ENCODE measurements around the gene PHF21A.

DNA sequence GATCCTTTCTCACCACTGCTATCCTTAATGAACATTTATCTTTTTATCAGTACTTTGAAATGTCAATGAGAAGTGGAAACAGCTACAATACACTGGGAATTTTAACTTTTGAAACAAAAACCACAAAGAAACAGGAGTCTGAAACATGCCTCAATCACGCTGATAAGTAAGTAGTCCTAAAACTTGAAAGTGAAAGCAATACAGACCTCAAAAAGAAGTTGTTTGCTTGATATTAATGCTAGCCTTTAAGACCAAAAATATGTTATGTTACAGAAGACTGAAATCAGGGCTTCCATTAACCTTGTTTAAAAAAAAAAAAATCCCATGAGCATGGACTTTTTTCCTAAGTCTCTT is 21.3 kb downstream of the PHF21A start:
- TF ChIP-seq, protein P1, sequence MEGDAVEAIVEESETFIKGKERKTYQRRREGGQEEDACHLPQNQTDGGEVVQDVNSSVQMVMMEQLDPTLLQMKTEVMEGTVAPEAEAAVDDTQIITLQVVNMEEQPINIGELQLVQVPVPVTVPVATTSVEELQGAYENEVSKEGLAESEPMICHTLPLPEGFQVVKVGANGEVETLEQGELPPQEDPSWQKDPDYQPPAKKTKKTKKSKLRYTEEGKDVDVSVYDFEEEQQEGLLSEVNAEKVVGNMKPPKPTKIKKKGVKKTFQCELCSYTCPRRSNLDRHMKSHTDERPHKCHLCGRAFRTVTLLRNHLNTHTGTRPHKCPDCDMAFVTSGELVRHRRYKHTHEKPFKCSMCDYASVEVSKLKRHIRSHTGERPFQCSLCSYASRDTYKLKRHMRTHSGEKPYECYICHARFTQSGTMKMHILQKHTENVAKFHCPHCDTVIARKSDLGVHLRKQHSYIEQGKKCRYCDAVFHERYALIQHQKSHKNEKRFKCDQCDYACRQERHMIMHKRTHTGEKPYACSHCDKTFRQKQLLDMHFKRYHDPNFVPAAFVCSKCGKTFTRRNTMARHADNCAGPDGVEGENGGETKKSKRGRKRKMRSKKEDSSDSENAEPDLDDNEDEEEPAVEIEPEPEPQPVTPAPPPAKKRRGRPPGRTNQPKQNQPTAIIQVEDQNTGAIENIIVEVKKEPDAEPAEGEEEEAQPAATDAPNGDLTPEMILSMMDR (IDR thresholded peaks at IDR 0.05): no peak
- TF ChIP-seq NFYB (CRISPR knock-in tag; conservative IDR thresholded peaks at IDR 0.05; ENCODE audit: low read depth) (no peak), ZBTB21 (CRISPR knock-in tag; IDR thresholded peaks at IDR 0.05; ENCODE audit: borderline replicate concordance) (no peak), ZNF263 (CRISPR knock-in tag; IDR thresholded peaks at IDR 0.05; ENCODE audit: low read depth) (no peak), GTF2I (CRISPR knock-in tag; conservative IDR thresholded peaks at IDR 0.05) (no peak), ELF4 (CRISPR knock-in tag; IDR thresholded peaks at IDR 0.05; ENCODE audit: low read depth) (no peak), CREM (CRISPR knock-in tag; IDR thresholded peaks at IDR 0.05) (no peak), ZNF396 (CRISPR knock-in tag; IDR thresholded peaks at IDR 0.05; ENCODE audit: borderline replicate concordance) (no peak), JUN (CRISPR knock-in tag; IDR thresholded peaks at IDR 0.05) (no peak)
- TF ChIP-seq, protein P2, sequence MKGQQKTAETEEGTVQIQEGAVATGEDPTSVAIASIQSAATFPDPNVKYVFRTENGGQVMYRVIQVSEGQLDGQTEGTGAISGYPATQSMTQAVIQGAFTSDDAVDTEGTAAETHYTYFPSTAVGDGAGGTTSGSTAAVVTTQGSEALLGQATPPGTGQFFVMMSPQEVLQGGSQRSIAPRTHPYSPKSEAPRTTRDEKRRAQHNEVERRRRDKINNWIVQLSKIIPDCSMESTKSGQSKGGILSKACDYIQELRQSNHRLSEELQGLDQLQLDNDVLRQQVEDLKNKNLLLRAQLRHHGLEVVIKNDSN (CRISPR knock-in tag; IDR thresholded peaks at IDR 0.05): no peak
- TF ChIP-seq, protein P3, sequence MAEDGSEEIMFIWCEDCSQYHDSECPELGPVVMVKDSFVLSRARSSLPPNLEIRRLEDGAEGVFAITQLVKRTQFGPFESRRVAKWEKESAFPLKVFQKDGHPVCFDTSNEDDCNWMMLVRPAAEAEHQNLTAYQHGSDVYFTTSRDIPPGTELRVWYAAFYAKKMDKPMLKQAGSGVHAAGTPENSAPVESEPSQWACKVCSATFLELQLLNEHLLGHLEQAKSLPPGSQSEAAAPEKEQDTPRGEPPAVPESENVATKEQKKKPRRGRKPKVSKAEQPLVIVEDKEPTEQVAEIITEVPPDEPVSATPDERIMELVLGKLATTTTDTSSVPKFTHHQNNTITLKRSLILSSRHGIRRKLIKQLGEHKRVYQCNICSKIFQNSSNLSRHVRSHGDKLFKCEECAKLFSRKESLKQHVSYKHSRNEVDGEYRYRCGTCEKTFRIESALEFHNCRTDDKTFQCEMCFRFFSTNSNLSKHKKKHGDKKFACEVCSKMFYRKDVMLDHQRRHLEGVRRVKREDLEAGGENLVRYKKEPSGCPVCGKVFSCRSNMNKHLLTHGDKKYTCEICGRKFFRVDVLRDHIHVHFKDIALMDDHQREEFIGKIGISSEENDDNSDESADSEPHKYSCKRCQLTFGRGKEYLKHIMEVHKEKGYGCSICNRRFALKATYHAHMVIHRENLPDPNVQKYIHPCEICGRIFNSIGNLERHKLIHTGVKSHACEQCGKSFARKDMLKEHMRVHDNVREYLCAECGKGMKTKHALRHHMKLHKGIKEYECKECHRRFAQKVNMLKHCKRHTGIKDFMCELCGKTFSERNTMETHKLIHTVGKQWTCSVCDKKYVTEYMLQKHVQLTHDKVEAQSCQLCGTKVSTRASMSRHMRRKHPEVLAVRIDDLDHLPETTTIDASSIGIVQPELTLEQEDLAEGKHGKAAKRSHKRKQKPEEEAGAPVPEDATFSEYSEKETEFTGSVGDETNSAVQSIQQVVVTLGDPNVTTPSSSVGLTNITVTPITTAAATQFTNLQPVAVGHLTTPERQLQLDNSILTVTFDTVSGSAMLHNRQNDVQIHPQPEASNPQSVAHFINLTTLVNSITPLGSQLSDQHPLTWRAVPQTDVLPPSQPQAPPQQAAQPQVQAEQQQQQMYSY (CRISPR knock-in tag; IDR thresholded peaks at IDR 0.05): no peak
- TF ChIP-seq, protein P4, sequence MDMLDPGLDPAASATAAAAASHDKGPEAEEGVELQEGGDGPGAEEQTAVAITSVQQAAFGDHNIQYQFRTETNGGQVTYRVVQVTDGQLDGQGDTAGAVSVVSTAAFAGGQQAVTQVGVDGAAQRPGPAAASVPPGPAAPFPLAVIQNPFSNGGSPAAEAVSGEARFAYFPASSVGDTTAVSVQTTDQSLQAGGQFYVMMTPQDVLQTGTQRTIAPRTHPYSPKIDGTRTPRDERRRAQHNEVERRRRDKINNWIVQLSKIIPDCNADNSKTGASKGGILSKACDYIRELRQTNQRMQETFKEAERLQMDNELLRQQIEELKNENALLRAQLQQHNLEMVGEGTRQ (CRISPR knock-in tag; IDR thresholded peaks at IDR 0.05): no peak

Measured in WTC11 (cell line).